ENCODE results near the gene GHITM. TPM values are rescaled to one million over a fixed set of nuclear protein-coding genes. Genes with fewer than 3 reads are reported as not detected.

Gene GHITM
- total and polyA plus RNA-seq, 2 of the 13 experiments (the other 11 are each of a cell fraction or from before 2014, with no cell fraction given) = 163 to 212 TPM

- in situ Hi-C loops (cut with HindIII; ENCODE audit: extremely low pct_ligation_motif_present, low pct_unique_long_range_greater_than_20kb) (no loop called here), intact Hi-C loops (cut with micrococcal nuclease; ENCODE audit: unreplicated experiment) (no loop called here)
- POLR2A ChIA-PET = no interaction called here
- Histone ChIP-seq H3K9ac (ENCODE audit: insufficient read depth, low read depth, low read length) (no peak overlapping the region), H3K36me3 (replicated peaks in 1 of 2; ENCODE audit: control insufficient read depth in 1 of 2, insufficient read depth in 2 of 2, low read length in 2 of 2) (no peaks in the 10 kb centered on the region), H3K4me3 (replicated peaks in 1 of 3; ENCODE audit: insufficient read depth in 1 of 3, low read depth in 2 of 3, low read length in 3 of 3) (no peak overlapping the region), H3K4me2 (ENCODE audit: low read depth, low read length) (no peak overlapping the region), H3K27me3 (ENCODE audit: control insufficient read depth in 1 of 2, insufficient read depth in 2 of 2, low read length in 2 of 2) (peaks cover 4 to 8% of the 10 kb centered on the region in 2 experiments; a peak in 3 of 5 replicates), H3K27ac (ENCODE audit: extremely low read length, insufficient read depth, low read length) (no peak overlapping the region), H3K4me1 (ENCODE audit: insufficient read depth, low read length) (no peaks in the 10 kb centered on the region), H2AFZ (ENCODE audit: low read length) (no peak overlapping the region), H3K9me3 (ENCODE audit: low read length) (no peaks in the 10 kb centered on the region), H3K79me2 (ENCODE audit: insufficient read depth, low read length) (no peaks in the 10 kb centered on the region), H4K20me1 (ENCODE audit: insufficient read depth, low read length) (no peaks in the 10 kb centered on the region)
- no TSS peak for BruUV-seq (replicated peaks)
- 0% methylated on average over 4 of the region's 4 CpGs for WGBS (ENCODE audit: low lambda C conversion rate)
- FAIRE-seq (no peak), ATAC-seq (no peak; the same call in 2 of the 3 replicates), DNase-seq (ENCODE audit: low spot score) (no peak)
- no peak for TF ChIP-seq ZBTB21 (CRISPR knock-in tag; IDR thresholded peaks at IDR 0.05)
- TF ChIP-seq GTF3A (CRISPR knock-in tag; conservative IDR thresholded peaks at IDR 0.05) = no peak
- no peak for TF ChIP-seq ZFAT (CRISPR knock-in tag; conservative IDR thresholded peaks at IDR 0.05)
- TF ChIP-seq GPN1 (CRISPR knock-in tag; IDR thresholded peaks at IDR 0.05; ENCODE audit: borderline replicate concordance) = no peak
- TF ChIP-seq ARHGAP35 (CRISPR knock-in tag; IDR thresholded peaks at IDR 0.05; ENCODE audit: borderline replicate concordance) = no peak
- TF ChIP-seq ZNF362 (CRISPR knock-in tag; IDR thresholded peaks at IDR 0.05; ENCODE audit: borderline replicate concordance) = no peak
- TF ChIP-seq ZKSCAN1 (IDR thresholded peaks at IDR 0.05; ENCODE audit: low read length) = no peak
- TF ChIP-seq CHD2 (IDR thresholded peaks at IDR 0.05; ENCODE audit: low read depth, low read length) = no peak
- TF ChIP-seq RFXANK (CRISPR knock-in tag; IDR thresholded peaks at IDR 0.05) = no peak
- no peak for TF ChIP-seq ZNF382 (CRISPR knock-in tag; IDR thresholded peaks at IDR 0.05; ENCODE audit: borderline replicate concordance)
- TF ChIP-seq REXO4 (CRISPR knock-in tag; IDR thresholded peaks at IDR 0.05; ENCODE audit: borderline replicate concordance) = no peak
- no peak for TF ChIP-seq MIER2 (CRISPR knock-in tag; IDR thresholded peaks at IDR 0.05)
- no peak for TF ChIP-seq ZNF629 (CRISPR knock-in tag; conservative IDR thresholded peaks at IDR 0.05)
- TF ChIP-seq MXD1 (CRISPR knock-in tag; IDR thresholded peaks at IDR 0.05) = no peak
- TF ChIP-seq NAIF1 (CRISPR knock-in tag; IDR thresholded peaks at IDR 0.05; ENCODE audit: borderline replicate concordance) = no peak
- no peak for TF ChIP-seq ZNF737 (CRISPR knock-in tag; IDR thresholded peaks at IDR 0.05; ENCODE audit: borderline replicate concordance)
- no peak for TF ChIP-seq ZNF138 (CRISPR knock-in tag; IDR thresholded peaks at IDR 0.05; ENCODE audit: low read depth)
- no peak for TF ChIP-seq NCOA1 (CRISPR knock-in tag; IDR thresholded peaks at IDR 0.05)
- no peak for TF ChIP-seq ZEB1 (IDR thresholded peaks at IDR 0.05; ENCODE audit: insufficient replicate concordance, low read depth)
- TF ChIP-seq BRF2 (CRISPR knock-in tag; IDR thresholded peaks at IDR 0.05) = no peak
- CTCF ChIA-PET (ENCODE audit: low intra/inter-chr PET ratio, low total read pairs) = no interaction called here
Observed at GRCh38 chr10:84184517-84184916, 45.2 kb downstream of the GHITM start.

Measured in HepG2 (cell line).